Stomach smooth muscle (tissue), 2 donors: ENCODE data around the gene MED15.
A peak's percentile ranks its signal among the peaks of the same experiment; 100 is the strongest.

Experiments used
- H3K27ac ChIP-seq: one replicate; pipeline ENCODE4 v1.7.0; 2013; ENCODE audit warnings: mild to moderate bottlenecking, low read length, inconsistent platforms
- H3K27me3 ChIP-seq, 2 donors: one replicate each; pipeline ENCODE4 v1.7.0; 2013; ENCODE audit warnings: low read length in 2 of 2; ENCODE audit not compliant: insufficient read depth in 2 of 2, control insufficient read depth in 1 of 2
- H3K36me3 ChIP-seq, 2 donors: one replicate each; pipeline ENCODE4 v1.7.0; 2013; ENCODE audit warnings: low read length in 2 of 2; ENCODE audit not compliant: control insufficient read depth in 2 of 2, insufficient read depth in 2 of 2
- H3K4me1 ChIP-seq: one replicate; pipeline ENCODE4 v1.7.0; 2013; ENCODE audit warnings: low read length; ENCODE audit not compliant: control insufficient read depth, insufficient read depth
- H3K4me3 ChIP-seq, 2 donors: one replicate each; pipeline ENCODE4 v1.7.0; 2013; ENCODE audit warnings: low read length in 2 of 2
- H3K9ac ChIP-seq, 2 donors: one replicate each; pipeline ENCODE4 v1.7.0; 2013; ENCODE audit warnings: low read length in 2 of 2, mild to moderate bottlenecking in 1 of 2
- H3K9me3 ChIP-seq, 2 donors: one replicate each; pipeline ENCODE4 v1.7.0; 2013; ENCODE audit warnings: low read length in 2 of 2; ENCODE audit not compliant: control insufficient read depth in 2 of 2
- donor health status: healthy.
- donor health status: Pancreatic carcinoma.

MED15 gene, protein sequence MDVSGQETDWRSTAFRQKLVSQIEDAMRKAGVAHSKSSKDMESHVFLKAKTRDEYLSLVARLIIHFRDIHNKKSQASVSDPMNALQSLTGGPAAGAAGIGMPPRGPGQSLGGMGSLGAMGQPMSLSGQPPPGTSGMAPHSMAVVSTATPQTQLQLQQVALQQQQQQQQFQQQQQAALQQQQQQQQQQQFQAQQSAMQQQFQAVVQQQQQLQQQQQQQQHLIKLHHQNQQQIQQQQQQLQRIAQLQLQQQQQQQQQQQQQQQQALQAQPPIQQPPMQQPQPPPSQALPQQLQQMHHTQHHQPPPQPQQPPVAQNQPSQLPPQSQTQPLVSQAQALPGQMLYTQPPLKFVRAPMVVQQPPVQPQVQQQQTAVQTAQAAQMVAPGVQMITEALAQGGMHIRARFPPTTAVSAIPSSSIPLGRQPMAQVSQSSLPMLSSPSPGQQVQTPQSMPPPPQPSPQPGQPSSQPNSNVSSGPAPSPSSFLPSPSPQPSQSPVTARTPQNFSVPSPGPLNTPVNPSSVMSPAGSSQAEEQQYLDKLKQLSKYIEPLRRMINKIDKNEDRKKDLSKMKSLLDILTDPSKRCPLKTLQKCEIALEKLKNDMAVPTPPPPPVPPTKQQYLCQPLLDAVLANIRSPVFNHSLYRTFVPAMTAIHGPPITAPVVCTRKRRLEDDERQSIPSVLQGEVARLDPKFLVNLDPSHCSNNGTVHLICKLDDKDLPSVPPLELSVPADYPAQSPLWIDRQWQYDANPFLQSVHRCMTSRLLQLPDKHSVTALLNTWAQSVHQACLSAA

DNA sequence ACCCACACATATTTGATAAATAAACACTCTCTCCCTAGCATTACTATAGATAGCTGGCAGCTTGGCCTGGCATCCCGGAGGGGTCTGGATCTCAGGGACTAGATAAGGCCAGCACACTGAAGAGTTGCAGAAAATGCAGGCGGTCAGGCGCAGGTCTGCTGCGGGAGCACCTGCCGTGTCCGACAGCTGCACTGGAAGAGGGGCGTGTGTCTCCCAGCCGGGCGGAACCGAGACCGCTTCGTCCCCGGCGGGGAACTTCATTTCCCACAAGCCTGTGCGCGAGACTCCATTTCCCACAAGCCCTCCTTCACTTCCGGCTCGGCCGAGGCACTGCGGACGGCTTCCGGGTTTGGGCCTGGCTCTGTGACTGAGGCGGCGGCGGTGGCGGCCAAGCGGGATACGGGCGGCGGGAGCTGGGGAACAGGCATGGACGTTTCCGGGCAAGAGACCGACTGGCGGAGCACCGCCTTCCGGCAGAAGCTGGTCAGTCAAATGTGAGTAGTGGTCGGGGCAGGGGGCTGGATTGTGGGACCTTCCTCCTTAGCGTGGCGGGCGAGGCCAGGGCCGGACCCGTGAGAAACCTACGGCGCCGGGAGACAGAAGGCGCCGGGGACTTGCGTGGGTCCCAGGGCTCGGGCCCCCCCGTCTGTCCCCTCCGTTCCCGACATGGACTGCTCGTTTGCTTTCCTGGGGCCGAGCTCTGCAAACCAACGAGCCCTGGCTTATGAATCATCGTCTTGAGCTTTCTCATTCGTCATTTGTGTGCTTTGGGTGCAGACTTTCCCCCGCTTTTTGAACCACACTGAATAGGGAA lies at the start of gene MED15:
Gene MED15 (plus strand): TSS at position 358 of the 814 bp plus-strand sequence. CDS start 69 bp downstream, at position 427.
- Histone ChIP-seq H3K27me3 (no peaks in the 10 kb centered on the region), H3K4me3 (peak within 1 kb of the TSS; percentile 89 to 91), H3K27ac (peak within 1 kb of the TSS; percentile 93), H3K36me3 (peaks cover 0 to 2% of the 10 kb centered on the region in 2 donors), H3K9ac (peak within 1 kb of the TSS; percentile 96 to 97), H3K4me1 (peaks cover 29% of the 10 kb centered on the region), H3K9me3 (no peaks in the 10 kb centered on the region)

DNA sequence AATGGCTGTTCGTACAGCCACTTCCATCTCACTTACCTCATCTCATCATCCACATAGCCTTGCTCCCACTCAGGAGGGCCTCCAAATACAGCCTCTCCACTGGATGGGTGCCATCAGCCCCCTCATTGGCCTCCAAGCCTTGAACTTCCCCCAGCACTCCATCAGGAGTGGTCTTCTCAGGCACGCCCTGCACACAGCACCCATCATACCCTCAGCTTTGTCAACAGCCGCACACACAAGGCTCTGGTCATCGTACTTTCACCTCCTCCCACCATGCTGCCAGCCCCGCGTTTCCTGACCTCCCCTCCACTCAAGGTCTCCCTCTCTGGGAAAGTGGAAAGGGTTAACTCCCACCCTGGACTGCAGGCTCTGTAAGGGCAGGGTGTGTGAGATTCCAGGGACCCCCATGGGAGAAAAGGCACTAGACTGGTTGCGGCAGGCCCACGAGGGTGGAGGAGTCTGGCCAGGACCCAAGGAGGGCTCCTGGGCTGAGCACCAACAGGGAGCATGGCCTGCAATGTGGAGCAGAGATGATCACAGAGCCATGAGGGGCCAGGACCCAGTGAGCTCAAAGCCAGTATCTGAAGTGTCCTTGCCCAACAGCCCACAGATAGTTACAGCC lies 48.8 kb upstream of the MED15 start:
- no peaks in the 10 kb centered on the region for H3K9me3 ChIP-seq
- H3K36me3 ChIP-seq = peaks cover 12 to 23% of the 10 kb centered on the region in 2 donors
- H3K4me1 ChIP-seq = peaks cover 12% of the 10 kb centered on the region
- H3K9ac ChIP-seq = no peak overlapping the region
- no peak overlapping the region for H3K4me3 ChIP-seq
- H3K27ac ChIP-seq = no peak overlapping the region
- H3K27me3 ChIP-seq = no peaks in the 10 kb centered on the region

DNA sequence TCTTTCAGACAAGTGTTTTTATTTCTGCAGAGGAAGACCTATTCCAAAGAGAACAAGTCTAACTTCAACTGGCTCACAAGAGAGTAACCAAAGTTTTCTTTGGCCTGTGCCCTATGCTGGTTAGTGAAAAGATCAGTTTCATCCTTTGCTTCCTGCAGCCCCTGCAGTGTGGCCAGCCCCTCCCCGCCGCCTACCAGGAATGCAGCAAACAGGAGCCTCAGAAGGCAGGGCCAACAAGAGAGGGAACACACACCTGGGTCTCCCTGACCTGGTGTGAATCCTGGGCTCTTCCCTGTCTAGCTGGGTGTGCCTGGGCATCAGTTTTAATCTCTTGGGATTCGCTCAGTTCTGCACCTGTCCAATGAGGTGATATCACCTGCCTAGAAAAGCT lies 48.3 kb upstream of the MED15 start:
- Histone ChIP-seq H3K9ac (no peak overlapping the region), H3K27ac (no peak overlapping the region), H3K9me3 (no peaks in the 10 kb centered on the region), H3K4me3 (no peak overlapping the region), H3K27me3 (no peaks in the 10 kb centered on the region), H3K4me1 (peaks cover 12% of the 10 kb centered on the region), H3K36me3 (peaks cover 15 to 27% of the 10 kb centered on the region in 2 donors)

DNA sequence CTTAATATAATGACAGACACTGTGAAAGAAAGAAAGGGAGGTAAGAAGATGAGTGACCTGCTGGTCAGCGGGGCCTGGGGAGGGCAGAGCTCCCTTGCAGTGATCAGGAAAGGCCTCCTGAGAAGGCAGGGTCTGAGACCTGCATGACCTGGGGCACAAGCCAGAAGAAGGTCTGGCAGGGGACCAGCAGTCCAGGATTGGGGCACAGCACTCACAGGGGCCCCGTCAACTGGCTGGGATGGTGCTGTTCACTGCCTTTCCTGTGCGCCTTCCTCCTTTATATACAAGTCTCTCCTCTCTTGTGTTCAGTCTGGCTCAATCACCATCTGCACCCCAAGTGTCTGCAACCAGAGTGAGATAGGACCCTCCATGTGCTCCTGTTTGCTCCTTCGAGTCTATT lies 47.5 kb upstream of the MED15 start:
- Histone ChIP-seq H3K27me3 (no peaks in the 10 kb centered on the region), H3K36me3 (peaks cover 22 to 34% of the 10 kb centered on the region in 2 donors), H3K4me1 (peaks cover 12% of the 10 kb centered on the region), H3K27ac (no peak overlapping the region), H3K4me3 (no peak overlapping the region), H3K9me3 (no peaks in the 10 kb centered on the region), H3K9ac (no peak overlapping the region)

DNA sequence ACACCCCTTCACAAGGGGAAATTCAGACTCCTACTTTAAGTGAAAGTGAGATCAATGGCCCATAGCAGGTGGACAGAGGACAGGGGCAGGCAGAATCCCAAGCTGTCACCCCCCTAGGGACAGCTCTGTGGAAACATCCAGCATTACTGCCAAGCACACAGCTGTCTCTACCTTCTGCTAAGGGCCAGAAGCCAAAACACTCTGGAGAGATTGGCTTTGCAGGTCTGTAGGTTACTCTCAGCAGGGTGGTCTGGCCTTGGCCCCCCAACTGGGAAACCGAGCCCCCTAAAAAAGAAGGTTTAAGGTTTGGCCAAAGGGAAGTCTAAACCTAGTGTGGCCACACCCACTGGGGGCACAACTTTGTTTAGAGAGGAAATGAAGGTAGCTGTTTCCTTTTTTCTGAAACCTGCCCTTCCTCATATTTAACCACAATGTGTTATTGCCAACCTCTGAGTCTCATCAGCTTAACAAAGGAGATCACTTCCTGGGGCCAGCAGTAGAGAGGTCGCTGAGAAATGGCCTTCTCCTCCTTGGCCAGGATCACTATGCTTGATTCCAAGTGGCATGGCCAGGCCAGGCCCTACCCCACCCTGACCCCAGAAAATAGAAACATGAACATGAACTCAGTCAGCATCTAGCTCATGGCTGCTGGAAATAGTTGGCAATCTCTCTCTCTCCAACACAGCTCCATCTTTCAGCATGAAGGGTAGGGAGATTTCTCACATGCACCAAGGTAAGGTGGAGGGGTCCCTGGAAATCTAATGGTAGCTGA lies 43.9 kb upstream of the MED15 start:
- no peak overlapping the region for H3K27ac ChIP-seq
- no peaks in the 10 kb centered on the region for H3K9me3 ChIP-seq
- H3K4me1 ChIP-seq = peaks cover 4% of the 10 kb centered on the region

DNA sequence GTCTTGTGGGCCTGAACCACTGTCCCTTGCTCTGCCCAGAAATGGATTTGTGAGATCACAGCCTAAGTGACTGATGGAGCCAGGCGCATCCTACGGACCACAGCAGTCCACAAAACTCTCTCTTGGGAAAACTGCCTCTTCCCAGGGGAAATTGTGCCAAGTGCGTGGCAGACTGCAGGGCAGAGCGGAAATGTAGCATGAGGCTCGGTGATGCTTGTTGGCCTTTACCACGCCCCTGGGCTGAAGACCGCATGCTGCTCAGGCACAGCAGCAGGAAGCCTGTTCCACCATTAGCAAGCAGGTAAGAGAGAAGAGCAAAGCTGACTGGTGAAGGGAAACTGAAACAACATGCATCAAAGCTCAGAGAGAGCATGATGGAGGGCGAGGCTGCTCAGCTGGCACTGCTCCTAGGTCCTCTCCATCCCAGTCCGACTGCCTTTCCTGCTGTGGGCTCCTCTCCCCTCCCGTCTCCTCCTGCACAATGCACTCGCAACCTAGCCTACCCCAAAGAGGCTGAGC lies 43.3 kb upstream of the MED15 start:
- H3K9me3 ChIP-seq = no peaks in the 10 kb centered on the region
- peaks cover 11 to 25% of the 10 kb centered on the region in 2 donors for H3K36me3 ChIP-seq
- peaks cover 3% of the 10 kb centered on the region for H3K4me1 ChIP-seq
- no peak overlapping the region for H3K4me3 ChIP-seq
- H3K27me3 ChIP-seq = no peaks in the 10 kb centered on the region
- H3K27ac ChIP-seq = no peak overlapping the region
- H3K9ac ChIP-seq = no peak overlapping the region

More for the DNA sequence above, 43.9 kb upstream of the MED15 start:
- Histone ChIP-seq H3K9ac (no peak overlapping the region), H3K27me3 (no peaks in the 10 kb centered on the region), H3K36me3 (peaks cover 14 to 25% of the 10 kb centered on the region in 2 donors), H3K4me3 (no peak overlapping the region)

DNA sequence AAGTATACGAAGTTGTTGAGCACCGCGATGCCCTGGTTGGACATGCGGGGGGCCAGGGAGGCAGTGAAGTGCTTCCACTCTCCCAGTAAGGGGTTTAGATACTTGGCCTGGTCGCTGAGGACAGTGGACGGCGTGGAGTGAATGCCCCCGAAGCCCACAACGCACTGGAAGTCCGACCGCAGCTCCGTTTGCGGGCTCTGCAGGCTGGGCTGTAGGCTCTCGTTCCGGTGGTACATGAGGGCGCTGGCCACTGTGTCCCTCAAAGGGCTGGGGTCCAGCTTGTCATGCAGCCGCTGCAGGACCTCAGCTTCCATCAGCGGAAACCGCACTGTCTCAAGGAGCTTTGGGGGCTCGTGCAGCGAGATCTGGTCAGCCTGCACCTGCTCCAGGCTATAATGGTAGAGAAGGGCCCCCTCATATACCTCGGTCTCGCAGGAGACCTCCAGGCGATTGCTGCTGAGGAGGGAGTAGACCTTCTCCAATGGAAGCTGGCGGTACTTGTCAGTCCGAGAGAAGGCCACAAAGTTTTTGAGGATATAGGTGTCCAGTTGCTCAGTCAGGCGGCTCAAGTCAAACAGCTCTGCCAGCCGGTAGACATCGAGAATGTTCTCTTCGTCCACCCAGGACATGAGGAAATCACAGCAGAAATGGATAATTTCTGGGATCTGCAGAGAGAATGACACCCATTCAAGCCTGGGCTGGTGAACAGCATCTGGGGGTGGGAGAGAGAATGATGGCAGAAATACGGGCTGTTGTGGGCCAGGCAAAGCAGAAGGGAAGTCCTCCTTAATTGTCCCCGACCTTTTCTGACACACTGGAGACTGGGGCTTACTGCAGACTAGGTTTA lies 42.3 kb upstream of the MED15 start:
- Histone ChIP-seq H3K9me3 (no peaks in the 10 kb centered on the region), H3K27ac (no peak overlapping the region), H3K36me3 (peaks cover 11 to 24% of the 10 kb centered on the region in 2 donors), H3K27me3 (no peaks in the 10 kb centered on the region), H3K9ac (no peak overlapping the region), H3K4me3 (no peak overlapping the region), H3K4me1 (peaks cover 3% of the 10 kb centered on the region)

DNA sequence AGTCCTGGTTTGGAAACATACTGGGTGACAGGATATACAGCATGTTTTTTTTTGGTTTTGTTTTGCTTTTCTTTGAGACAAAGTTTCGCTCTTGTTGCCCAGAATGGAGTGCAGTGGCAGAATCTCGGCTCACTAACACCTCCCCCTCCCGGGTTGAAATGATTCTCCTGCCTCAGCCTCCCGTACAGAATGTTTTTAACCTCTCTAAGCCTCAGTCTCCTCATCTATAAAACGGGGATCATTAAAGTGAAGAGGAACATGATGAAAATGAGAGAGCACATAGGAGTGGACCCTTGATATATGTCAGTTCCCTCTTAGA lies 41.7 kb upstream of the MED15 start:
- H3K27me3 ChIP-seq = no peaks in the 10 kb centered on the region
- peaks cover 14 to 28% of the 10 kb centered on the region in 2 donors for H3K36me3 ChIP-seq
- no peak overlapping the region for H3K4me3 ChIP-seq
- peaks cover 3% of the 10 kb centered on the region for H3K4me1 ChIP-seq
- no peak overlapping the region for H3K9ac ChIP-seq
- H3K9me3 ChIP-seq = no peaks in the 10 kb centered on the region
- no peak overlapping the region for H3K27ac ChIP-seq

DNA sequence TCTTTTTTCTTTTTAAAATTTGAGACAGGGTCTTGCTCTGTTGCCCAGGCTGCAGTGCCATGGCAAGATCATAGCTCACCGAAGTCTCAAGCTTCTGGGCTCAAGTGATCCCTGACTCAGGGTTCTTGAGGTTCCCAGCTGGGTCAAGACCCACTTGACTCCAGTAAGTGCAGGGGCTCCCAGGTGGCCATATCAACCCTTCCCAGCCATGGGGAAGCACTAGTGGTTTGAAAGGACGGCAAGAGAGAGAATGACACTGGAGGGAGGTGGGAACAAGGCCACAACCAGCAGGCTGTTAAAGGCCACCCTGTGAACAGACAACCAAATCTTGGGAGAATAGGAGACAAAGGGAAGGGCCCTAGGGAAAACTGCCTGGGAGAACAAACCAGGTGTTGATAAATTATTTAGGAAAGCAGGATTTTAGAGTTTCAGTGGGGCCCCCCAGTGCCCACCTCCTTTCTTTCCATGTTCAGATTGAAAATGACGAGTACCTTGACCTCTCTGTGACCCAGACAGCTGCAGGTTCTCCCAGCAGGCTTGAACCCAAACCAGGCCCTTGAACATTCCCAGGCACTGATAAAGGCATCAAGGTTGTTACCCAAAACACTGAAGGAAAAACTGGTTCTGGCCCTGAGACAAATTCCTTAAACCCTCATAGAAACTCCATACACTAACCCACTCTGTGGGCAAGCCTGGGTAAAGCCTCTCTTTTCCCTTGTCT lies 40.6 kb upstream of the MED15 start:
- Histone ChIP-seq H3K36me3 (peaks cover 22 to 35% of the 10 kb centered on the region in 2 donors), H3K9me3 (no peaks in the 10 kb centered on the region), H3K27me3 (no peaks in the 10 kb centered on the region), H3K9ac (no peak overlapping the region), H3K4me1 (peaks cover 3% of the 10 kb centered on the region), H3K4me3 (no peak overlapping the region), H3K27ac (no peak overlapping the region)
